ENCODE data around the gene UGT1A8.

The UGT1A8 gene

GRCh38 chr2:233754872-233755611, 137.6 kb downstream of the UGT1A8 start:
- TF ChIP-seq, protein P1, sequence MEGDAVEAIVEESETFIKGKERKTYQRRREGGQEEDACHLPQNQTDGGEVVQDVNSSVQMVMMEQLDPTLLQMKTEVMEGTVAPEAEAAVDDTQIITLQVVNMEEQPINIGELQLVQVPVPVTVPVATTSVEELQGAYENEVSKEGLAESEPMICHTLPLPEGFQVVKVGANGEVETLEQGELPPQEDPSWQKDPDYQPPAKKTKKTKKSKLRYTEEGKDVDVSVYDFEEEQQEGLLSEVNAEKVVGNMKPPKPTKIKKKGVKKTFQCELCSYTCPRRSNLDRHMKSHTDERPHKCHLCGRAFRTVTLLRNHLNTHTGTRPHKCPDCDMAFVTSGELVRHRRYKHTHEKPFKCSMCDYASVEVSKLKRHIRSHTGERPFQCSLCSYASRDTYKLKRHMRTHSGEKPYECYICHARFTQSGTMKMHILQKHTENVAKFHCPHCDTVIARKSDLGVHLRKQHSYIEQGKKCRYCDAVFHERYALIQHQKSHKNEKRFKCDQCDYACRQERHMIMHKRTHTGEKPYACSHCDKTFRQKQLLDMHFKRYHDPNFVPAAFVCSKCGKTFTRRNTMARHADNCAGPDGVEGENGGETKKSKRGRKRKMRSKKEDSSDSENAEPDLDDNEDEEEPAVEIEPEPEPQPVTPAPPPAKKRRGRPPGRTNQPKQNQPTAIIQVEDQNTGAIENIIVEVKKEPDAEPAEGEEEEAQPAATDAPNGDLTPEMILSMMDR (IDR thresholded peaks at IDR 0.05) = no peak
- H3K36me3 ChIP-seq = no peaks in the 10 kb centered on the region
- no peak overlapping the region for H3K27ac ChIP-seq
- no peaks in the 10 kb centered on the region for H3K4me1 ChIP-seq (ENCODE audit: control insufficient read depth in 1 of 2, insufficient read depth in 1 of 2, low read depth in 1 of 2, low read length in 1 of 2)
- no peaks in the 10 kb centered on the region for H3K9me3 ChIP-seq
- H3K4me3 ChIP-seq (ENCODE audit: low read depth in 1 of 2, low read length in 1 of 2) = no peak overlapping the region
- no peaks in the 10 kb centered on the region for H3K27me3 ChIP-seq

DNA sequence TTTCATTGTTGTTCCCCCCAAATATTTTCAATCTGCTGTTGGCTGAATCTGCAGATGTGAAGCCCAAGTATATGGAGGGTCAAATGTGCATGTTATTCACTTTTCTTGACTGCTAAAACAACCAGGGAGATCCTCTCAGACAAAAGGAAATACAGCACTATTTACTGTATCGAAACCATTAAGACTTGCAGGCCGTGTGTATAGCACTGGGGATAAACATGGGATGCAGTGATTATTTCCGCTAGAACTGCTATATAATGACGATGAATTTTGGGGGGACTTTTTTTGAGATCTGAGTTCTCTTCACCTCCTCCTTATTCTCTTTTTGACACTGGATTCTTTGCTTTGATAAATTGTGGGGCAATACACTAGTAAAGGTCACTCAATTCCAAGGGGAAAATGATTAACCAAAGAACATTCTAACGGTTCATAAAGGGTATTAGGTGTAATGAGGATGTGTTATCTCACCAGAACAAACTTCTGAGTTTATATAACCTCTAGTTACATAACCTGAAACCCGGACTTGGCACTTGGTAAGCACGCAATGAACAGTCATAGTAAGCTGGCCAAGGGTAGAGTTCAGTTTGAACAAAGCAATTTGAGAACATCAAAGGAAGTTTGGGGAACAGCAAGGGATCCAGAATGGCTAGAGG, 139.1 kb downstream of the UGT1A8 start:
- no peaks in the 10 kb centered on the region for H3K36me3 ChIP-seq
- H3K4me3 ChIP-seq (ENCODE audit: low read depth in 1 of 2, low read length in 1 of 2) = no peak overlapping the region
- no peak overlapping the region for H3K27ac ChIP-seq
- no peaks in the 10 kb centered on the region for H3K27me3 ChIP-seq
- TF ChIP-seq, protein P1 (IDR thresholded peaks at IDR 0.05) = no peak
- no peaks in the 10 kb centered on the region for H3K9me3 ChIP-seq
- no peaks in the 10 kb centered on the region for H3K4me1 ChIP-seq (ENCODE audit: control insufficient read depth in 1 of 2, insufficient read depth in 1 of 2, low read depth in 1 of 2, low read length in 1 of 2)

DNA sequence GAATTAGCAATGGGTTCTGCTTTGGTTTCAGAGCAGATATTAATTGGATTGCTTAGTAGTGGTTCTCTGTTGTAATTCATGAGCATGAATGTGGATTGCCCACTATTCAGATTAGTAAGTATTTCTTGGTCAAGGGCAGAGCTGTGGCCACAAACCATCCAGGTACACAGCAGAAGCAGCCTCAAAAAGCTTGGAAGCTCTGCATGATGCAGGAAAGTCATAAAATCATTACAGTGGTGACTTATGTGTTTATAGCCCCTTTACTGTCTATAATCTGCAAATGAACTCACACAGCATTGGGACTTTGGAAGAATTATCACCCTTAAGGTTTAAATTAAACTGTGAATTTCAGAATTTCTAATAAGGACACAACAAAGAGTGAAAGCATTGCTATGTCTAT, 140.7 kb downstream of the UGT1A8 start:
- H3K36me3 ChIP-seq = no peaks in the 10 kb centered on the region
- TF ChIP-seq, protein P1 (IDR thresholded peaks at IDR 0.05) = no peak

GRCh38 chr2:233758849-233759248, 141.4 kb downstream of the UGT1A8 start:
- Histone ChIP-seq H3K4me3 (ENCODE audit: low read depth in 1 of 2, low read length in 1 of 2) (no peak overlapping the region), H3K27me3 (peaks cover 7% of the 10 kb centered on the region), H3K36me3 (no peaks in the 10 kb centered on the region), H3K27ac (no peak overlapping the region), H3K4me1 (ENCODE audit: control insufficient read depth in 1 of 2, insufficient read depth in 1 of 2, low read depth in 1 of 2, low read length in 1 of 2) (no peaks in the 10 kb centered on the region), H3K9me3 (no peaks in the 10 kb centered on the region)
- TF ChIP-seq, protein P1 (IDR thresholded peaks at IDR 0.05) = no peak

More for the DNA sequence above, 140.7 kb downstream of the UGT1A8 start:
- Histone ChIP-seq H3K4me1 (ENCODE audit: control insufficient read depth in 1 of 2, insufficient read depth in 1 of 2, low read depth in 1 of 2, low read length in 1 of 2) (no peaks in the 10 kb centered on the region), H3K27me3 (no peaks in the 10 kb centered on the region), H3K27ac (no peak overlapping the region), H3K4me3 (ENCODE audit: low read depth in 1 of 2, low read length in 1 of 2) (no peak overlapping the region), H3K9me3 (no peaks in the 10 kb centered on the region)

DNA sequence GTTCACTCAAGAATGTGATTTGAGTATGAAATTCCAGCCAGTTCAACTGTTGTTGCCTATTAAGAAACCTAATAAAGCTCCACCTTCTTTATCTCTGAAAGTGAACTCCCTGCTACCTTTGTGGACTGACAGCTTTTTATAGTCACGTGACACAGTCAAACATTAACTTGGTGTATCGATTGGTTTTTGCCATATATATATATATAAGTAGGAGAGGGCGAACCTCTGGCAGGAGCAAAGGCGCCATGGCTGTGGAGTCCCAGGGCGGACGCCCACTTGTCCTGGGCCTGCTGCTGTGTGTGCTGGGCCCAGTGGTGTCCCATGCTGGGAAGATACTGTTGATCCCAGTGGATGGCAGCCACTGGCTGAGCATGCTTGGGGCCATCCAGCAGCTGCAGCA, 142.6 kb downstream of the UGT1A8 start, which contains the start of gene UGT1A1:
UGT1A1 (plus strand) TSS at position 228 of the 400 bp plus-strand sequence; CDS start at position 246, 18 bp downstream.
- H3K9me3 ChIP-seq = no peaks in the 10 kb centered on the region
- no peaks in the 10 kb centered on the region for H3K36me3 ChIP-seq
- no peaks in the 10 kb centered on the region for H3K4me1 ChIP-seq (ENCODE audit: control insufficient read depth in 1 of 2, insufficient read depth in 1 of 2, low read depth in 1 of 2, low read length in 1 of 2)
- TF ChIP-seq, protein P1 (IDR thresholded peaks at IDR 0.05) = no peak
- no peak within 1 kb of the TSS for H3K27ac ChIP-seq
- H3K4me3 ChIP-seq (ENCODE audit: low read depth in 1 of 2, low read length in 1 of 2) = no peak within 1 kb of the TSS
- H3K27me3 ChIP-seq = peaks cover 13% of the 10 kb centered on the region

All from neutrophil (primary cell).